ENCODE data around the gene PEX26. TPM values are rescaled to one million over a fixed set of nuclear protein-coding genes. Genes with fewer than 3 reads are reported as not detected.

PEX26 gene
- total and polyA plus RNA-seq, 2 of the 13 experiments (the other 11 are each of a cell fraction or from before 2014, with no cell fraction given) = 10.6 to 25.1 TPM

GRCh38 chr22:18077639-18078328 is at the start of gene PEX26 (continued):
- TF ChIP-seq ZNF761 (CRISPR knock-in tag; conservative IDR thresholded peaks at IDR 0.05) (no peak; the same call in 1 of the 2 replicates), ZBTB34 (CRISPR knock-in tag; IDR thresholded peaks at IDR 0.05) (no peak), ZFP62 (CRISPR knock-in tag; IDR thresholded peaks at IDR 0.05) (no peak), MIER2 (CRISPR knock-in tag; IDR thresholded peaks at IDR 0.05) (no peak), ZNF354B (CRISPR knock-in tag; IDR thresholded peaks at IDR 0.05) (no peak), NR2F2 (IDR thresholded peaks at IDR 0.05; ENCODE audit: borderline replicate concordance, low read depth) (no peak), ZNF414 (CRISPR knock-in tag; IDR thresholded peaks at IDR 0.05) (0 out of 2 replicates have a peak, but pooled peaks have one; percentile 45), ZSCAN31 (CRISPR knock-in tag; IDR thresholded peaks at IDR 0.05; ENCODE audit: low read depth) (no peak), TARDBP (CRISPR knock-in tag; IDR thresholded peaks at IDR 0.05) (no peak; the same call in 1 of the 2 replicates), ZNF644 (CRISPR knock-in tag; IDR thresholded peaks at IDR 0.05; ENCODE audit: low read depth) (no peak), GFI1 (CRISPR knock-in tag; IDR thresholded peaks at IDR 0.05; ENCODE audit: borderline replicate concordance) (no peak), UBTF (CRISPR knock-in tag; IDR thresholded peaks at IDR 0.05) (peak; percentile 57), ZNF557 (CRISPR knock-in tag; IDR thresholded peaks at IDR 0.05) (no peak), GZF1 (CRISPR knock-in tag; IDR thresholded peaks at IDR 0.05) (no peak), ATF2 (CRISPR knock-in tag; IDR thresholded peaks at IDR 0.05) (0 out of 2 replicates have a peak, but pooled peaks have one; percentile 59), U2AF1 (optimal IDR thresholded peaks at IDR 0.05; ENCODE audit: low read depth, low read length) (no peak), SALL1 (CRISPR knock-in tag; IDR thresholded peaks at IDR 0.05) (peak; percentile 62), MYC (CRISPR knock-in tag; IDR thresholded peaks at IDR 0.05; ENCODE audit: borderline replicate concordance) (peak; percentile 71; the same call in 1 of the 2 replicates), TFAP4 (IDR thresholded peaks at IDR 0.05; ENCODE audit: borderline replicate concordance, low read depth) (no peak), PAX8 (CRISPR knock-in tag; IDR thresholded peaks at IDR 0.05; ENCODE audit: borderline replicate concordance) (no peak), ZNF768 (CRISPR knock-in tag; IDR thresholded peaks at IDR 0.05) (no peak)
